Left kidney (tissue), 2 donors: ENCODE results near the gene APP. TPM values are rescaled to one million over a fixed set of nuclear protein-coding genes. Genes with fewer than 3 reads are reported as not detected.

Experiments used
- DNase-seq: peaks from one replicate; pipeline ENCODE4 v3.0.0-alpha.2; 2013
- polyA plus RNA-seq: library from polyadenylated mRNA; unstranded; fragments of 120-200 nt; gene quantifications from one replicate; pipeline ENCODE4 v1.2.1, GENCODE V29; 2013; ENCODE audit not compliant: insufficient read length

Gene APP
- polyA plus RNA-seq, 1 donor, result 818 TPM

DNA sequence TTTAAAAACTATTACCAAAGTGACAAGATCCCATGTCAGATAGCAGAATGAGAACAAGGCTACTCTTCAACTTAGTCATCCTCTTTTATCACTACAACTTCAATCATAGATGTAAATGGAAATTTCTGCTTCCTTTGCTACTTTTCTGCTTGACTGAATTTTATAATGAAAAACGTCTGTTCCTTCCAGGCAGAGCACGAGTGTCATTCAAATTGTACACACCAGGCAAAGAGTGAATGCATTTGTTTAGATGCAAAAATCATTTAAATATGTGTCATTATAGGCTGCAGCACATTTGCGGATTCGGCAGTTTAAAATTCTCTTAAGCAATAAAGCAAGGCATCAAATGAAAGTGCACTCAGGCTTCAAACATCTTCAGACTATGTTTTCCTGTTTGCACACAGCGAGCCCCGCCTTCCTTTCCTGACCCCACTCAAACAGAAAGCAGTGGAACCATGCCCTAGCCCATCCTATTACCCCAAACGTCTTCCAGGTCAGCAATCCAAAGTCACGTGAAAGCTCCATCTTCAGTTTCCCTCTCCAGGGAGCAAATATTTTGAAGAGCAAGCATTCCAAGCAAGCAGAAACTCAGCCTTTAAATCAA, 99.6 kb downstream of the APP start:
- no peak for DNase-seq

DNA sequence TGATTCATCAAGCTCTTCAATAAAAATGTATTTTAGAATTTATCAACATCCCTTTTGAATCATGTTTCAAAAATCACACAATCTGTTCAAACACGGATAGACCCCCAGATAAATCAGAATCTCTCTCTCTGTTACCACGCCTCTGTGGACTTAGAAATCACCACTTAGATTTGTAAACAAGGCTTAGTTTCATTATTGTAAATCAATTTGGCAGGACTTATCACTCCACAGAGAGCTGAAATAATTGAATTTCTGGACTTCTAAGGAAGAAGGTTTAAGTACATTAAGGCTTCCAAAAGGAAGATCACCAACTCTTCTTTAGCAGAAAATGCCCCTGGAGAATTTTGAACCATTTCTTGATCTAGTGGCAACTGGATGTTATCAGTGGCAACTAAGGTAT, 100.4 kb downstream of the APP start:
- no peak for DNase-seq

DNA sequence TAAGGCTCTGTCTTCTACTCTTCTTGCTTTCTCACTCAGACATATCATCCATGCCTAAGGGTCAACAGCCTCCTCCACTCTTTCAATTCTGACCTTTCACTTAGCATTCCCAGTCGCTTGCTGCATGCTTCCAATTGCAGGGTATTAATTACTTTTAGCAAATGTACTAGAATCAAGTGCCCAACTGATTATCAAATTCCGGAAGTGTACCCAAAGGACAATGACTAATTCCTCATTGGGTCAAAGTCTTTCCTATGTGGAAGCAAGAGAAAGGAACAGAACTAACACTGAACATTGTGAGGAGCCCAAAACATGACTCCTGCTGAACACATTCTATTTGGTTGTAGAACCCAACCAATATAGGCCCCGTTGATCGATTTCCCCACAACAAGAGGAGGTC, 101.8 kb downstream of the APP start:
- DNase-seq, result no peak

DNA sequence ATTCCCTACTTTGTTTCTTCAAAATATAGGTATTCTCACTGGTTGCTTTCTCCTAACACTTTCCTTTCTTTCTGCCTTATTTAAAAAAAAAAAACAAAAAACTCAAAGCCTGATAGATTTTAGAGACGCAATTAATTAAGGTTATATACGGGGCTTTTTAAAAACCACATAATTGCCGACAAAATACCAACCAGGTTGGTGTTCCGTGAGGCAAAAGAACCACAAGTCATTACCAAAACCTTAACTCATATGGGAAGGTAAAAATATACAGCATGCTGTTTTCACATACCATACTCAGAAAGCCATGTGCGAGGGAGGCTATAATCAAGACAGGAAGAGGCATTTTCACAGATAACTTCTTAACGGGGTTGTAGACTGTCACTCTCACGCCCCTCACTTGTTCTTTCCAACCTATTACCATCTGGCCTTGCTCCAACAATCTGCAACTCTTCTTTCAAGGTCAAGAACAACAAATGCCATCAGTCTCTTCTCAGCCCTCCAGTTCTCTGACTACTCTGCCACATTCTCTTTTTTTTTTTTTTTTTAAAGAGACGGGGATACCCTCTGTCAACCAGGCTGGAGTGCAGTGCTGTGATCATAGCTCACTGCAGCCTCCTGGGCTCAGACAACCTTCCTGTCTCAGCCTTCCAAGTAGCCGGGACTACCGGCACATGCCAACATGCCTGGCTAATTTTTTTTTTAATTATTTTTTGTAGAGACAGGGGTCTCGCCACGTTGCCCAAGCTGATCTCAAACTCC, 102.6 kb downstream of the APP start:
- DNase-seq, result no peak

DNA sequence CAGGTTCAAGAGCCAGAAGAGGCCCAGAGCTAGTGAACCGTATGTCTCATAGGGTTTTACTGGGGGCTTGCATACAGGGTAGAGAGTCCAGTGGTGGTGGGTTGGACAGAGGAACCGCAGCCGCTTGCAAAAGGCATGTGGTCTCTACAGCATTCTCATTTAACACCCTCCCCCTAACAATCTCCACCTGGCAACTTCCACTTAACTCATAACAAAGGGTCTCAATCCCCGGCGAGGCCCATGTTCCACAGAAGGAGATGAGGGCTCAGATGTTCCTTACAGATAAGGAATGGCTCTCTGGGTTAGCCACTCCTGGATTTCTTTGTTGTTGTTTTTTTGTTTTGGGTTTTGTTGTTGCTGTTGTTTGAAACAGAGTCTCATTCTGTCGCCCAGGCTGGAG, 106.1 kb downstream of the APP start:
- no peak for DNase-seq

DNA sequence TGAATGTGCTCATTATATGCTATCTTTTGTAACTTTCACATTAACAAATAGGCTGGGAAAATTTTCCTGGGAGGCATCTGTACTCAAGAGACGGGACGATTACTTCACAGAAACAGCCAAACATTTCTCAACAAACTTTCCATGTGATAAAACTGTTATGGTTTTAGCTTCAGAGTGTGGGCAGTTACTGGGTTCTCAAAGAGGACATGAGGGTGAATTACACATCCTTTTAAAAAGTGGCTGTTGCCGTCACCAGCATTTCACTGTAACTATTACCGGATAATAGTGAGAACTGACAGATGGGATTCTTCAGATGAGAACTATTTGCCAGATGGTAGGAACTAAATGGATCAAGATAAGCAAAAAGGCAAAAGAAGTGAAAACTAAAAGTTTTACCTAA, 109.1 kb downstream of the APP start:
- DNase-seq, result no peak

DNA sequence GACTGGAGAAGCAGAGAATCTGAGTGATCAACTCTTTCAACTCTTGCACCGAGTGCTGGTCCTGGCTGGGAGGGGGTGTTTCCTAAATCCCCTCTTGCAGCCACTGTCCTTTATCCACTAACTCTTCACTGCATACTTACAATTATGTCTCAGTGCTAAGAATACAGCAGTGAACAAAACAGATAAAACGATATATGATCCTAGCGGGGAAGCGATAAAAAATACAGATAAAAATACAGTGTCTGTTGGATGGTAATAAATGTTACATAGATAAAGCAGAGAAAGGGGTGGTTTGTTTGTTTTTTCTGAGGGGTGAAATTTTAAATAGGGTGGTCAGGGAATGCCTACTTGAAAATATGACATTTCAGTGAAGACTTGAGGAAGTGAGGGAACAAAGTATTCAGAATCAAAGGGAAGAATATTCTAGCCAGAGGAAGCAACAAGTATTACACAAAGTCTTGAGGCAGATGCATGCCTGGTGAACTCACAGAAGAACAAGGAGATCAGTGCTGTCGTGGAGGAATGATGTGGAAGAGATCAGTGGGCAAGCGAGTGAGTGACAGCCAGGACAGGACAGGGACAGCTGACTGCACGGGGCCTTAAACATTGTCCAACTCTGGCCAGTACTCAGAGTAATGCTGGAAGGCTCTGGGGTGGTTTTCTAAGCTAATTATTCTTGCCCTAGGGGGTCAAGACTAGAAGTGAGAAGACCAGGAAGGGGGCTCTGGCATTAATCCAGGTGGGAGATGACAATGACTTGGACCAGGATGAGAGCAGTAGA, 110.0 kb downstream of the APP start:
- DNase-seq, result no peak

DNA sequence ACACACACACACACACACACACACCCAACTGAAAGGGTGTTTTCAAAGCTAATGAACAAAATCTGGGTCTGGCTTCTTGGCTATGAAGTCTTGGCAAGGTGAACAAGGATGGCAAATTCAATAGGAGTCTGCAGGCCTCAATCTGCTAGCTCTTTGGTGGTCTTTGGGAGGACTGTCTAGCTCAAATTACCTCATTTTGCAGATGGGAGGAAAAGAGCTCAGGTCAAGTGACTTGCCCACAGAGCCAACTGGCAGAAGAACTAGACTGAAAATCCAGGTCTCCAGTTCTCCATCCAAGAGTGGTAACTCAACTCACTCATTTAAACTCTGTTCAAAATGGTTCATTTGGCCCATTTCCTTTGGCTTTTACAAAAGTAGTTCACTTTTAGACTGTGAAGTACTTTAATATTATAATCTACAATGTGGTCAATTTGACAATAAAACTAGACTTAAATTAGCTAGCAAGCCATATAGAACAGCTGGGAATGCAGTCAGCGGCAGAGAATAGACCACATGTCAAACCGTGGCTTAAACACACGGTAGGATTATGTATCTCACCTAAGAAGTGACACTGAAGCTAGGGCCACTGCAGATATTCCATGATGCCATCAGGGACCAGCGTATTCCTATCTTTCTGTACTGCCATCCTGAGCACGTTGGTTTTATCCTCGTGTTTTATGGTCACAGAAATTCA, 112.9 kb downstream of the APP start:
- no peak for DNase-seq

DNA sequence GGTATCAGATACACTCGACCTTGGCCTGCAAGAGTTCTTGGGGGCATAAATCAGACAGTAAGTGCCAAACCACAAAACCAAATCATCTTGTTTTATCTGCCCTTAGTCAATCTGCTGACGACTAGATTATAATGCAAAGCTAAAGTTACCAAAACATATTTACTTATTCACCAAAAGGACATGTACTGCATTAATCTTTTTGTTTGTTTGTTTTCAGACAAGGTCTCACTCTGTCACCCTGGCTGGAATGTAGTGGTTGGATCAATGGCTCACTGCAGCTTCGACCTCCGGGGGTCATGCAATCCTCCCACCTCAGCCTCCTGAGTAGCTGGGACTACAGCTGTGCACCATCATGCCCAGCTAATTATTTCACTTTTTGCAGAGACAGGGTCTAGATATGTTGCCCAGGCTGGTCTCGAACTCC, 114.7 kb downstream of the APP start:
- no peak for DNase-seq

DNA sequence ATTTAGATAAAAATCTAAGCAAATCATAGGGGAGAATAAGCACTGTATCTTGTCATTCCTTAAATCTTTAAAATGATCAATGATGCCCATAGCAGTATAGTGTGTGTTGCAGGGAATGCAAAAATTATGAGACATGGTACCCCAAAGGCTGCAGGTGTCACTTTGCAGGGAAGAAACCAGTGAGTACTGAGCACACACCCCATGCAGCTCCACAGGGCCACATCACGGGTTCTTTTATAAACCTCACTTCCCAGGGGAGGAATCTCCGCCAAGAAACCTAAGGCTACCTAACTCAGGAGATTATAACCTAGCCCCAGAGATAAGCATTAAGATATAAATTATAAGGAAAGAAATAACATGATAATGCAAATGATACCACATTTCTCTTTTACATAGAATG, 115.6 kb downstream of the APP start:
- DNase-seq, result no peak

DNA sequence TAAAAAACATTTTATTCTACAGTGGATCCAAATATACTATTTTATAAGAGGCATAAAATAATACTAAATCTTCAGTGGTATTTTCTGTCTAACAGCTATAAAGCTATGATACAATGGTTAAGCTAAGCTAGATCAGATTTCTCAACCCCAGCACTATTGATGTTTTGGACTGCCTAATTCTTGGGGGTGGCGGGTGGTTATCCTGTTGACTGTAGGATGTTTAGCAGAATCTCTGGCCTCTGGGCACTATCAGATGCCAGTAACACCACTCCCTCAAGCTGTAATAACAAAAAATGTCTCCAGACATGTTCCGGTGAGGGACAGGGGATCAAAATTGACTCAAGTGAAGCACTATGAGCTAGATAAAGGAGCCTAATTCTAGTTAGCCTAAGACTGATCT, 118.5 kb downstream of the APP start:
- DNase-seq, result no peak

DNA sequence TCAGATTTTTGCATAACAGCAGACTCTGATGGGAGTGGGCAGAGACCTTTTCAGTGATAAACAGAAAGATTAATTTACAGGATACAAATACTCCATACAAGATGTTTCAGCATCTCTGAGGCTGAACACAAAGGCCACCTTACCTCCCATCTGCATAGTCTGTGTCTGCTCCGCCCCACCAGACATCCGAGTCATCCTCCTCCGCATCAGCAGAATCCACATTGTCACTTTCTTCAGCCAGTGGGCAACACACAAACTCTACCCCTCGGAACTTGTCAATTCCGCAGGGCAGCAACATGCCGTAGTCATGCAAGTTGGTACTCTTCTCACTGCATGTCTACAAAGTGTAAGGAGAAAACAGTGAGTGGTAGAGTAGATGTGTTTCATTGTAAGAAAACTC, 119.7 kb downstream of the APP start:
- DNase-seq, result no peak

DNA sequence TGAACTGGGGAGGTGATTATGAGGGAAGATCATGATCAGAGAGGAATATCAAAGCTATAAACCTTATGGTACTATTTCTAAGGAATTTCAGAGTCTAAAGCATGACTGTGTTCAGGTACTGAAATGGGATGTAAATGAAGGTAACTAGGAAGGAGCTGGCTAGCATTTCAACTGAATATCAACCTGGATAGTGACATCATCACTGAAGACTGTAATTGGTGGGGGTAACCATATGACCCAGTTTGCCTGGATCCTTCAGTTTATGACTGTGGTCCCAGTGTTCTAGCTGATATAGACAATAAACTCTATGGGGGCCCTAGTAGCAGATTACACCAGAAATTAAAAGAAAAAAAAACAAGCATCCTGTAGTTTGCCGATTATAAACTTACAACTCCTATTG, 120.8 kb downstream of the APP start:
- DNase-seq, result no peak

DNA sequence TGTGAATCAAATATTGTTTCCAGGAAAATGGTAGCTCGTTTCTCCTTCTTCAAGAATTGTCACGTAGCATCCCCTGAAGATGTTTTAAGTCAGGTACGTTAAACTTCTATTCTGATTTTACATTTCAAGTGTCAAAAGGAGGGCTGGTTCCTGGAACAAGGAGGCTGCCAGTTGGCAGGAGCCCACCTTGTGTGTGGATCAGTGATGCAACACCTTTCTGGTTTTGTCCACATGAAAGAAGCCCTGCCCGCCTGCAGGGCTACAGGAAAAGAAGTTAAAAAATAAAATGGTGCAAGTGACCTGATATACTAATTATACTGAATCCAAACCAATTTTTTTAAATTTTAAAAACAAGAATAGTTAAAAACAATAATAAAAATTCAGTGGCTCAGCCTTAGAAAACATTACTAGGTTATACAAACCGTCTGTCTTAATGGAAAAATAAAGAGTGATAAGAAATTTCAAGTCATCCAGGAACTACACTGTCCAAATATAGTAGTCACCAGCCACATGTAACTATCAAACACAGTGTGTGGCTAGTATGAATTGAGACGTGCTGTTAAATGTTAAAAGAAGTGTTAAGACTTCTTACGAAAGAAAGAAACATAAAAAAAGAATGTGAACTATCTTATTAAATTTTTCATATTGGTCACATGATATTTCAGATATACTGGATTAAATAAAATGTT, 123.1 kb downstream of the APP start:
- no peak for DNase-seq

DNA sequence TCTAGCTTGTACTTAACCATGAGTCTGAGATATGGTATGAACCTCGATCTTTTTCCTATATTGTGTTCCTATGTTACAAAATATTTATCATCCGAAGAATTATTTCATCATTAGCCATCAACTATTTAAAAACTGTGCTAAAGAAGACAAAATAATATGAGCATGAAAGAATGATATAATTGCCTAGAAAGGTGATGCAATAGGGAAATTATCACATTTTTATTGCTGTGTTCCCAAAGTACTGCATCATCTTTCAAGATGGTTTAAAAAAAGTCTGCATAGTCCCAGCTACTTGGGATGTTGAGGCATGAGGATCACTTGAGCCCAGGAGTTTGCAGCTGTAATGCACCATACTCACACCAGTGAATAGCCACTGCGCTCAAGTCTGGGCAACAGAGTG, 126.7 kb downstream of the APP start:
- no peak for DNase-seq

DNA sequence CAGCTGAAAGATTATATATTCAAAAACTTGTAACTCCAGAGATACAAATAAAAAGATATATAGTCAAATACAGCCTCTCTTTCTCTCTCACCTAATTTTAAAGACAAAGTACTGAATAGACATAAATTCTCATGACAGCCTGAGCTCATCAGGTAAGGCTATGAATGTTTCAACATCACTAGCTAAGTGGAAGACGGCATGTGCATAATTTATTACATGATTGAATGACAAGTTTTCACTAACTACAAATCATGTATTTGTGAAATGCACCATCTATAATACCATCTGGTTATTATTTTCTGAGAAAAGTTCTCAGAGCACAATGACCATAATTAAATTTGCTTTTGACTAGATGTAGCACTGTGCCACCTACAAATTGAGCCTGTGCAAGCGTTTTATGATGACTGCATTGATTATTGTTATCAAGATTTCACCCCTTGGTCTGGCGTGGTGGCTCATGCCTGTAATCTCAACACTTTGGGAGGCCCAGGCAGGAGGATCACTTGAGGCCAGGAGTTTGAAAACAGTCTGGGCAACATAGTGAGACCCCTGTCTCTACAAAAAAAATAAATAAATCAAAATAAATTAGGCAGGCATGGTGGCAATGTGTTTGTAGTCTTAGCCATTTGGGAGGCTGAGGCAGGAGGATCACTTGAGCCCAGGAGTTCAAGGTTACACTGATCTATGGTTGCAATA, 128.2 kb downstream of the APP start:
- no peak for DNase-seq

DNA sequence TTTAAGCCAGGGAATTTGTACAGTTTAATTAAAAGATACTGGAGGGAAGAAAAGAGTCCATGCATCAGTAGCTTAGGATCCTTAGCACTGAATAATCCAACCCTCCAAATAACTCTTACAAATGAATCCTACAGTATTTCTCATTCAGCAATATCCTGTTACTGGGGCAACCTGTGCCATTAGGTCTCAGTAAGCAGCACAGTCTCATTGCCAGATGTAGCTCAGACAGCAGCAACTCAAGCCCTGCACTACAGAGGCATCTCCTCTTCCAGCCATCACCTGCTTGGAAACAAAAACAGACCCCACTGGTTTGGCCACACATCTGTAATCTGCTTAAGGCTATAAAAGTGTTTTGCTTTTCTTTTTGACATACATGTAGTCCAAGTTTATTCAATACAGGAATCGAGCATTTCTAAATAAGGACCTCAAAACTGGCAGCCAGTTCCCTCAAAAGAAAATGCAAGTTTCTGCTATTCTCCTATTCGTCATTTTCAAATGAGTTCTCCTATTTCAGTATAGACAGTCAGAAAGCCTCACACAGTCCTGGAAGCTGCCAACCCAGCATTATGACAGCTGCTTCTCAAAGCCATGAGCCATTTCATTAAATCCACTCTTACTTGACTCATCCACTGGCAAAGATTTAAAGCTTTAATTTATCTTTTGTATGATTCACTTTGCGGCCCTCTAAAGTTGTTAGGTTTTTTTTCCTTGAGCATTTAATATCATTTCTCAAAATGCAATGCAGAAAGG, 129.0 kb downstream of the APP start:
- DNase-seq, result no peak

DNA sequence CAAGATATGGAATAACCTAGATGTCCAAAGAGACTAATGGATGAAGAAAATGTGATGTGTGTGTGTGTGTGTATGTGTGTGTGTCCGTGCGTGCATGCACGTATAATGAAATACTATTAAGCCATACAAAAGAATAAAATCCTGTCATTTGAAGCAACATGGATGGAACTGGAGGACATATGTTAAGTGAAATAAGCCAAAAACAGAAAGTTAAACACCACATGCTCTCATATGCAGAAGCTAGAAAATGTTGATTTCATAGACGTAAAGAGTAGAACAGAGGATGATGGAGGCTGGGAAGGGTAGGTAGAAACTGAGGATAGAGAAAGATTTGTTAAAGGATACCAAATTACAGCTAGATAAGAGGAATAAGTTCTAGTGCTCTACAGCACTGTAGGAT, 133.7 kb downstream of the APP start:
- no peak for DNase-seq

DNA sequence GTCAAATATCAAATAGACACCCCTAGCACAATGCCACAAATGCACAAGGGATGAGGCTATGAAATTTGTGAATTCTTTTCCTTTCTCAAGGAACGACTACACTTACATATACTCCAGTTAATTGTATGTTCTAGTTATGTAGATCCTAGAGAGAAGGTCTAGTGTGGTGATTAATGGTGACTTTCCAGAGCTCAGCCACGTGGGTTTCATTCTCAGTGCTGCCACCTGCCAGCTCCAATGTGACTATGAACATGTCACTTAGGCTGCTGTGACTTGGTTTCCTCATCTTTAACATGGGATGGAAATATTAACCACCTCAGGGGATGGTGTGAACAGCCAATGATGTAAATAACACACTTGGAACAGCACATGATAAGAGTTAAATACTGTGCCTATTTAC, 138.3 kb downstream of the APP start:
- no peak for DNase-seq

DNA sequence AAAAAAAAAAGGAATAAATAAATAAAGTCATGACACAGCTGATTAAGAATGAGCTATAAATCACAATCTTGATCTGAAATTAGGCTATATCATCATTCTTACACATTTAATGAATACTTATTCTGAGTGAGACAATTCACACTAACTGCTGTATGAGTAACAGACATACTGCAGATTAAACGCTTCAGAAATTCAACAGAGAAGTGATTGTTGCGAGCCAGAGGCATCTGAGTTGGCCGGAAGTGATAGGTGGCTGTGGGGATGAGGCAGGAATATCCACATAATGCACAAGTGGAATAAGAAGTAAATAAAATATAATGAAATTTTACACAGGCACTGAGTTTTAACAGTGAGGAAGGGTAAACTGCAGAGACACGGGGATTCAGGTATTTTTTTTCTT, 142.4 kb downstream of the APP start:
- no peak for DNase-seq

DNA sequence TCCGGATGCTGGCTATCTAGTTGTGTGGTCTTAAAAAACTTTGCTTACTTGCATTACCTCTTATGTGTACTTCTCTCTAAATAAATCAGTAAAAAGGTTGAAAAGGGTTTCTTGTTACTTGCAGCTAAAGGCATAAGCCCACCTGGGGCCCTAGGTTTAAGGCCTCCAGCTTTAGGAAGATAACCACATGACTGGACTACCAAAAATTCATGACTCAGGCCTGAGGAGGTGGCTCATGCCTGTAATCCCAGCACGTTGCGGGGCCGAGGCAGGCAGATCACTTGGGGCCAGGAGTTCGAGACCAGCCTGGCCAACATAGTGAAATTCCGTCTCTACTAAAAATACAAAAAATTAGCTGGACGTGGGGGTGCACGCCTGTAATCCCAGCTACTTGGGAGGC, 142.9 kb downstream of the APP start:
- DNase-seq, result no peak
